GM13977 (cell line): ENCODE data around the gene CPNE4.

Source experiments
- DNase-seq: peaks from one replicate; pipeline ENCODE4 v3.0.0; 2012; ENCODE audit warnings: low spot score
- CTCF ChIP-seq: IDR thresholded peaks from 2 replicates; pipeline ENCODE4 v1.5.1; 2012; ENCODE audit warnings: mild to moderate bottlenecking, control low read depth; ENCODE audit not compliant: insufficient read depth; ENCODE audit errors: extremely low read depth, missing control alignments
- in situ Hi-C: fragments of 300-500 bp; cut with MboI; formaldehyde crosslinking; loops from one replicate; pipeline ENCODE4 v1.12.0; 2022; ENCODE audit warnings: low sequenced_read_pairs, low pct_unique_long_range_greater_than_20kb, mixed read lengths, inconsistent platforms; ENCODE audit not compliant: unreplicated experiment

CPNE4 gene

DNA sequence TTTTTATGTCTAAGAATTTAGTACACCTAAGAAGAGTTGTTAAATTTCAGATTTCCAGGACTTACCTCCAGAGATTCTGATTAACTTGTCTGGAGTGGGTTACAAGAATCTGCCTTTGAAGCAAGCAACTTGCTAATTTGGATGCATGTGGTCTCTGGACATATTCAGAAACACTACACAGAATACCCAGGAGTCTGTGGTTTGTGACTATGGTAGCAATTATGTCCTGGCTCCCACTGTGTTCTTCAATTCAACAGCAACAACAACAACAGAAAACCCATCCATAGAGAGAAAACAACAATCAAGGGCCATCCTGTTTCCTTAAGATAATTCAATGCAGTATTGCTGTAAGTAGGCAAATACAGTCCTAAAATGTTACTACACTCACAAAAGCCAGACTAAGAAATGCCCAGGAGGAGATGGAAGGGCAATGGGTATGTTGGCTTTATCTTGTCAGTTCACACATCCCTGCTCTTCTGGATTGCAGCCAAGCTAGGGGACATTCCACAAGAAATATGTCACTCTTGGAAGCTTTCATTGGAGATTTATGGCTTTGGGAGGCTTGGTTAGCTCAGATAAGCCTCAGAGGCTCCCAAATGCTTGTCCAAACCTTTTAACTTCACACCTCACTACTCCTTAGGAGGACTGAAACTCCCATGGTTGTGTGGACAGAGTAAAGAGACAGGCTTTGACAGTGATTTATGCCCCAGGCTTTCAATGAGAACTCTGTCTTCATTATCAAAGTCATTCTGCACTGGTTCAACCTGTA is 432.6 kb downstream of the CPNE4 start:
- no peak for DNase-seq
- in situ Hi-C loops = no loop called here
- TF ChIP-seq CTCF = no peak

DNA sequence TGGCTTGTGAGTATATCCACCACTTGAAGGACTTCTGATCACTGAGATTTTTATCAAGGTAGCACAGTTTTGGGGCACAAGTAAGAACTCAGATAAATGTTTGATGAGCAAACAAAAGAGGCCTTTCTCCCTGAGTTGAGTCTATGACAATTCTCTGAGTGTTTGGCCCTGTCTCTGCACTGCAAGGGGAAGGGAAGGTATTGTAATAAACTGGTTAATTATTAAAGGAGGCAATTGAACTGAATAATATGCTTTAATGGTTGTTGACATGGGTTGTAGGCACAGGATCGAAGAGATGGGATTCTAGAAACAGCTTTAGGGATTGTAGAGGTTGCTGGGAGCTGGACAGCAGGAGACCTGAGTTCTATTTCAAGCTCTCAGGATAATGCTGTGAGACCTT is 437.0 kb downstream of the CPNE4 start:
- in situ Hi-C loops = no loop called here
- no peak for TF ChIP-seq CTCF
- DNase-seq = no peak

DNA sequence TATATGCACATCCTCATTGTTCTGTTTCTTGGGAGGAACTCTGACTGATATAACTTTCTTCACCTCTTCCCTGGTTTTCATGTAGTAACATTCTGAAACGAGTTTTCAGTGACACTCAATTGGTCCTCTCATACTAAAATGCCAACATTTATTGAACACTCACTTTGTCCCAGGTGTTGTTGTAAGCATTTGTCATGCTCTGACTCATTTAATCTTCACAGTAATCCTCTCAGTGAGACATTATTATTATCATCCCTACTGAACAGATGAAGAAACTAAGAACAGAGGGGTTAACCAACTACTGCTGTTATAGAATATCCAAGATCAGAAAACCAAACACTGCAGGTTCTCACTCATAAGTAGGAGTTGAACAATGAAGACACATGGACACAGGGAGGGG is 437.9 kb downstream of the CPNE4 start:
- in situ Hi-C loops = no loop called here
- no peak for DNase-seq
- no peak for TF ChIP-seq CTCF

DNA sequence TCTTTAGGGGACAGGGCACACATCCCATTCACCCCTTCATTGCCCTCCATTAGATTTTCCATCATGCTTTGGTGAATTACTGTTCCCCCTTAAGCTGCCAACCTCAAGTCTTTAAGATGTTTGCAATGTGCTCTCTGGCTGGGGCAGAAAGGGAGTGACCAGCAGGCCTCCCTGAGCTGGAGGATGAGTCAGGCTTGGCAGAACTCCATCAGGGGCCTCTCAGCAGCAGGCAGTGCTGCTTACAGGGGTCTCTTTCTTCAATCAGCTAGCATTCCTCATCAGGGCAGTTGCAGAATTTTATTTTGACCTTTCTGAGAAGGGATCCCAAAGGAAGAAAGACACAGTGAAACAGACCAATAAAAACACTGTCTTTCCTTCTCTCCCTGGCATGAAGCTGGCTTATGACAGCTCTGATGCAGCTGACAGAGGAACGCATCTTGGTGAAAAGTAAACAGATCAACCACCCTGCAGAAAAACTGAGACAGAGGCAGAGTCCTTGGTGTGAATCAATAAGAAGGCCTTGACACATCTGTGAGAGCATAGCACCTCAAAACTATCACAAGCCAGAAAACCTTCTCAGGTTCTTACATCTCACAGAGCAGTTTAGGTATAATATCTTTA is 443.3 kb downstream of the CPNE4 start:
- in situ Hi-C loops = no loop called here
- TF ChIP-seq CTCF = no peak
- no peak for DNase-seq

DNA sequence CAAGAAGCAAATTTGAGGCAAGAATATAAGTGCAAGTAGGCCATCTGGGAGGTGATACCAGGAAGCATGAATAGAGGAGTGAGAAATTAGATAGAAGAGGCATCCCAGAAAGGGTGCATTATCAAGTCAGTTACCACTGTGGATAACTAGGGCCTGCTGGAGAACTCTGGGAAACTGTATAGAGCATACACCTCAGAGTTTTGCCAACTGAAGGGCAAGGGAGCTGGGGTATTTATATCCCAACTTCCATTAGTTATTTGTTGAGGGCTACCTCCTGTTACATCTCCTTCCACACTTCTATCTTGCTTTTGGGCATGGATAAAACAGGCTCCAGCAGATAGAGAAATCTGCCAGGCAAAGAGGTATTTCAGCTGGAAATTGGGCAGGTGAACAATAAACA is 448.5 kb downstream of the CPNE4 start:
- DNase-seq = no peak
- in situ Hi-C loops = no loop called here
- no peak for TF ChIP-seq CTCF

- no peak for TF ChIP-seq CTCF
- in situ Hi-C loops = no loop called here
- no peak for DNase-seq
Observed at GRCh38 chr3:131582438-131582837, 452.4 kb downstream of the CPNE4 start.

DNA sequence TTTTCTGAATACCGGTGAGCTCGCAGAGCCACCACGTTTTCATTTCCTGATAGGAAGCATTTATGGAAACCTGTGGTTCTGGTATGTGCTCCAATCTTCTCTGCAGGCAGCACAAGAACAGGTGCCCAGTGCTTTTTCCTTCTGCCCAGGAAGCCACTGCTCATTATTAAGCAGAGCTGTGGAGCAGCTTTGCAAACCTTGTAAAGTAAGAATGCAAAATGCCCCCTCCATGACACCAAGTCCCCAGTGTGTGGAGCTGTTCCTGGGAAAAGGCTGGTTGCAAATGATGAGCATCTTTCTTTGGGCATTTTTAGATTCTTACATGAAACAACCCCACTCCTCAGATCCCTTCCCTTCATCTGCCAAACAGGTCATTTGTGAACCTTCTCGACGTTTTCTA is 466.4 kb downstream of the CPNE4 start:
- in situ Hi-C loops = no loop called here
- DNase-seq = no peak
- no peak for TF ChIP-seq CTCF
